MM.1S (cell line): ENCODE measurements around the gene TBC1D25.

Experiments
- DNase-seq: peaks from one replicate; pipeline ENCODE4 v3.0.0-alpha.2; 2015
- H2AFZ ChIP-seq: fragments of 300-600 bp; sonication (generic); 2 replicates; pipeline ENCODE4 v1.6.0; 2016; ENCODE audit warnings: antibody characterized with exemption, low read length
- H3F3A ChIP-seq: fragments of 300-600 bp; sonication (generic); 2 replicates; pipeline ENCODE4 v1.6.1; 2016; ENCODE audit warnings: mild to moderate bottlenecking, antibody characterized with exemption, low read length, moderate library complexity, mixed read lengths; ENCODE audit not compliant: insufficient read depth
- H3K27ac ChIP-seq: fragments of 300-600 bp; sonication (generic); 2 replicates; pipeline ENCODE4 v1.5.1; 2016; ENCODE audit warnings: mild to moderate bottlenecking, low read length
- H3K27me3 ChIP-seq: fragments of 300-600 bp; sonication (generic); replicated peaks from 2 replicates; pipeline ENCODE4 v1.6.0; 2016; ENCODE audit warnings: low read length; ENCODE audit not compliant: insufficient read depth
- H3K36me3 ChIP-seq: fragments of 300-600 bp; sonication (generic); replicated peaks from 2 replicates; pipeline ENCODE4 v1.6.1; 2016; ENCODE audit warnings: mild to moderate bottlenecking, low read length, mixed read lengths; ENCODE audit not compliant: insufficient read depth
- H3K4me1 ChIP-seq: fragments of 300-600 bp; sonication (generic); 2 replicates; pipeline ENCODE4 v1.6.1; 2016; ENCODE audit warnings: low read length, mixed read lengths
- H3K4me2 ChIP-seq: fragments of 300-600 bp; sonication (generic); 2 replicates; pipeline ENCODE4 v1.6.0; 2016; ENCODE audit warnings: low read depth, low read length
- H3K4me3 ChIP-seq: fragments of 300-600 bp; sonication (generic); 2 replicates; pipeline ENCODE4 v1.5.1; 2016; ENCODE audit warnings: low read length, mixed read lengths
- H3K79me2 ChIP-seq: fragments of 300-600 bp; sonication (generic); 2 replicates; pipeline ENCODE4 v1.6.1; 2016; ENCODE audit warnings: mixed run types, low read length, mixed read lengths
- H3K9ac ChIP-seq: fragments of 300-600 bp; sonication (generic); 2 replicates; pipeline ENCODE4 v1.6.1; 2016; ENCODE audit warnings: low read length, mixed read lengths
- H3K9me2 ChIP-seq: fragments of 300-600 bp; sonication (generic); replicated peaks from 2 replicates; pipeline ENCODE4 v1.6.1; 2016; ENCODE audit warnings: mild to moderate bottlenecking, low read length, mixed read lengths; ENCODE audit not compliant: insufficient read depth
- H3K9me3 ChIP-seq: fragments of 300-600 bp; sonication (generic); replicated peaks from 2 replicates; pipeline ENCODE4 v1.6.1; 2016; ENCODE audit warnings: mild to moderate bottlenecking, low read length, mixed read lengths; ENCODE audit not compliant: insufficient read depth
- H4K20me1 ChIP-seq: fragments of 300-600 bp; sonication (generic); 2 replicates; pipeline ENCODE4 v1.6.1; 2016; ENCODE audit warnings: mild to moderate bottlenecking, low read length, moderate library complexity, mixed read lengths; ENCODE audit not compliant: insufficient read depth
- CTCF ChIP-seq: fragments of 300-600 bp; sonication (generic); IDR thresholded peaks from 2 replicates; pipeline ENCODE4 v1.5.1; 2016; ENCODE audit warnings: antibody characterized with exemption, low read length, mixed read lengths
- EZH2 ChIP-seq: fragments of 300-600 bp; sonication (generic); optimal IDR thresholded peaks from 2 replicates; pipeline ENCODE3; 2017; ENCODE audit warnings: low read depth, mild to moderate bottlenecking, antibody characterized with exemption, low read length, mixed read lengths
- EZH2phosphoT487 ChIP-seq: fragments of 300-600 bp; sonication (generic); IDR thresholded peaks from 2 replicates; pipeline ENCODE4 v1.6.1; 2018; ENCODE audit warnings: antibody characterized with exemption, low read length

Gene TBC1D25

GRCh38 chrX:48531358-48531959 is 8.1 kb upstream of the TBC1D25 start:
- H2AFZ ChIP-seq = no peak overlapping the region

GRCh38 chrX:48532161-48532560 is 7.4 kb upstream of the TBC1D25 start:
- H3F3A ChIP-seq = no peaks in the 10 kb centered on the region
- H3K27ac ChIP-seq = no peak overlapping the region
- no peaks in the 10 kb centered on the region for H3K79me2 ChIP-seq
- no peaks in the 10 kb centered on the region for H3K27me3 ChIP-seq
- H3K4me2 ChIP-seq = no peak overlapping the region
- DNase-seq = no peak
- no peaks in the 10 kb centered on the region for H3K4me1 ChIP-seq
- no peak overlapping the region for H3K4me3 ChIP-seq
- H3K9me3 ChIP-seq = no peaks in the 10 kb centered on the region
- H3K9ac ChIP-seq = no peak overlapping the region
- TF ChIP-seq EZH2 (no peak), CTCF (no peak), EZH2phosphoT487 (no peak)
- no peaks in the 10 kb centered on the region for H4K20me1 ChIP-seq
- H3K36me3 ChIP-seq = no peaks in the 10 kb centered on the region
- no peaks in the 10 kb centered on the region for H3K9me2 ChIP-seq
- H2AFZ ChIP-seq = no peak overlapping the region

More at GRCh38 chrX:48531358-48531959, 8.1 kb upstream of the TBC1D25 start:
- Histone ChIP-seq H3K9ac (no peak overlapping the region), H4K20me1 (no peaks in the 10 kb centered on the region), H3K4me1 (no peaks in the 10 kb centered on the region), H3F3A (no peaks in the 10 kb centered on the region), H3K27ac (no peak overlapping the region), H3K79me2 (no peaks in the 10 kb centered on the region), H3K4me3 (no peak overlapping the region), H3K27me3 (no peaks in the 10 kb centered on the region), H3K36me3 (no peaks in the 10 kb centered on the region), H3K9me2 (no peaks in the 10 kb centered on the region), H3K9me3 (no peaks in the 10 kb centered on the region), H3K4me2 (no peak overlapping the region)
- DNase-seq = no peak
- TF ChIP-seq EZH2phosphoT487 (no peak), CTCF (no peak), EZH2 (no peak)

- Histone ChIP-seq H3K9ac (no peak overlapping the region), H3F3A (no peaks in the 10 kb centered on the region), H3K4me3 (no peak overlapping the region), H3K4me2 (no peak overlapping the region), H3K9me2 (no peaks in the 10 kb centered on the region), H3K9me3 (no peaks in the 10 kb centered on the region), H3K27me3 (no peaks in the 10 kb centered on the region), H3K4me1 (no peaks in the 10 kb centered on the region), H3K27ac (no peak overlapping the region), H3K79me2 (no peaks in the 10 kb centered on the region), H3K36me3 (no peaks in the 10 kb centered on the region), H2AFZ (no peak overlapping the region), H4K20me1 (no peaks in the 10 kb centered on the region)
- TF ChIP-seq EZH2phosphoT487 (no peak), CTCF (no peak), EZH2 (no peak)
- no peak for DNase-seq
Observed at GRCh38 chrX:48533165-48533564, 6.3 kb upstream of the TBC1D25 start.
